HCT116 (cell line): ENCODE measurements around the gene A3GALT2. TPM values are rescaled to one million over a fixed set of nuclear protein-coding genes. Genes with fewer than 3 reads are reported as not detected.

ENCODE experiments used
- ATAC-seq: fragments of 200-7000 bp; cut with Tn5 transposase; 2 replicates; pipeline ENCODE4 v1.9.1; 2020; ENCODE audit warnings: mild to moderate bottlenecking, moderate library complexity
- BruUV-seq: library from RNA; stranded (reverse); fragments of 400-500 nt; replicated peaks from 2 replicates; lab custom pipeline; 2021; lab: Mats Ljungman, UMichigan
- CTCF ChIA-PET: fragments of 300-600 bp; sonication (Branson Sonifier 250); formaldehyde crosslinking; loops from one replicate; lab custom pipeline; 2021; ENCODE audit warnings: antibody characterized with exemption; lab: Charles Lee
- POLR2A ChIA-PET: fragments of 300-600, 350-600 bp; sonication (Branson Sonifier 250); formaldehyde crosslinking; loops from one replicate; lab custom pipeline; 2021; ENCODE audit warnings: antibody characterized with exemption; lab: Charles Lee
- RAD21 ChIA-PET, 2 experiments: fragments of 300-600 bp; sonication (Branson Sonifier 250); formaldehyde crosslinking; loops; one replicate each; lab custom pipeline; 2023; ENCODE audit warnings: low total read pairs in 2 of 2; ENCODE audit not compliant: uncharacterized antibody in 2 of 2, unreplicated experiment in 2 of 2, low non-redundant PET in 1 of 2; lab: Charles Lee
- DNase-seq: peaks from one replicate; pipeline ENCODE4 v3.0.0-alpha.2; 2010; ENCODE audit warnings: low read depth, low spot score
- H2AFZ ChIP-seq: fragments of 200-600 bp; shearing (Covaris generic), sonication (generic); 2 replicates; pipeline ENCODE4 v1.6.1; 2017; ENCODE audit warnings: low read depth, mixed run types, mixed read lengths, antibody characterized with exemption, low read length; ENCODE audit not compliant: poor library complexity, severe bottlenecking
- H3K27ac ChIP-seq: 2 replicates; pipeline ENCODE4 v1.5.1; 2012; ENCODE audit warnings: low read depth, low read length
- H3K27me3 ChIP-seq: fragments of 200-600 bp; sonication (generic); 2 replicates; pipeline ENCODE4 v1.6.1; 2016; ENCODE audit warnings: mixed run types, low read length, mixed read lengths; ENCODE audit not compliant: insufficient read depth
- H3K36me3 ChIP-seq, 2 experiments: fragments of 200-500 bp in 1 of 2; fragments of 200-600 bp in 1 of 2; sonication (Bioruptor generic) in 1 of 2; sonication (generic) in 1 of 2; 2 replicates each; pipeline versions ENCODE4 v1.5.1 to v1.6.1; 2014 to 2016; ENCODE audit warnings: low read length in 2 of 2, inconsistent platforms in 1 of 2, mixed read lengths in 1 of 2, mixed run types in 1 of 2; ENCODE audit not compliant: insufficient read depth in 2 of 2, control insufficient read depth in 1 of 2
- H3K4me1 ChIP-seq, 2 experiments: fragments of 200-600 bp in 1 of 2; sonication (generic) in 1 of 2; 2 replicates each; pipeline versions ENCODE4 v1.5.1 to v1.6.1; 2012 to 2017; ENCODE audit warnings: low read length in 2 of 2, inconsistent platforms in 1 of 2, mild to moderate bottlenecking in 1 of 2, mixed read lengths in 1 of 2, mixed run types in 1 of 2, moderate library complexity in 1 of 2; ENCODE audit not compliant: insufficient read depth in 2 of 2, control insufficient read depth in 1 of 2
- H3K4me2 ChIP-seq: fragments of 200-600 bp; sonication (generic); 2 replicates; pipeline ENCODE4 v1.6.1; 2017; ENCODE audit warnings: mixed run types, low read length, mixed read lengths
- H3K4me3 ChIP-seq, 2 experiments: fragments of 200-600 bp in 1 of 2; sonication (generic) in 1 of 2; replicated peaks in 1 of 2; 2 replicates each; pipeline ENCODE4 v1.5.1; 2011 to 2016; ENCODE audit warnings: low read length in 2 of 2, control low read depth in 1 of 2, low read depth in 1 of 2, mild to moderate bottlenecking in 1 of 2, mixed read lengths in 1 of 2, mixed run types in 1 of 2
- H3K79me2 ChIP-seq: fragments of 200-600 bp; sonication (generic); 2 replicates; pipeline ENCODE4 v1.6.1; 2017; ENCODE audit warnings: mild to moderate bottlenecking, mixed run types, low read length, moderate library complexity, mixed read lengths; ENCODE audit not compliant: insufficient read depth
- H3K9ac ChIP-seq: fragments of 200-600 bp; sonication (generic); 2 replicates; pipeline ENCODE4 v1.6.1; 2016; ENCODE audit warnings: low read length, mixed read lengths
- H3K9me2 ChIP-seq: fragments of 200-600 bp; sonication (generic), shearing (Covaris generic); 2 replicates; pipeline ENCODE4 v1.6.1; 2017; ENCODE audit warnings: mixed run types, mild to moderate bottlenecking, moderate library complexity; ENCODE audit not compliant: insufficient read depth
- H3K9me3 ChIP-seq, 2 experiments: fragments of 200-500 bp in 1 of 2; fragments of 200-600 bp in 1 of 2; sonication (Bioruptor generic) in 1 of 2; sonication (generic) in 1 of 2; 2 replicates each; pipeline ENCODE4 v1.6.1; 2014 to 2017; ENCODE audit warnings: low read length in 2 of 2, mixed read lengths in 2 of 2, inconsistent platforms in 1 of 2, low read depth in 1 of 2, mild to moderate bottlenecking in 1 of 2, mixed run types in 1 of 2, moderate library complexity in 1 of 2; ENCODE audit not compliant: control insufficient read depth in 1 of 2, insufficient read depth in 1 of 2
- H4K20me1 ChIP-seq: fragments of 200-600 bp; sonication (generic), shearing (Covaris generic); 2 replicates; pipeline ENCODE4 v1.6.1; 2017; ENCODE audit warnings: mixed run types, mild to moderate bottlenecking, moderate library complexity; ENCODE audit not compliant: insufficient read depth
- ATF3 ChIP-seq: IDR thresholded peaks from 2 replicates; pipeline ENCODE4 v1.6.1; 2012
- EGR1 ChIP-seq: IDR thresholded peaks from 2 replicates; pipeline ENCODE4 v1.6.1; 2012; ENCODE audit warnings: low read depth
- ELF1 ChIP-seq: IDR thresholded peaks from 2 replicates; pipeline ENCODE4 v1.6.1; 2012; ENCODE audit warnings: low read depth, borderline replicate concordance
- EZH2 ChIP-seq: fragments of 200-600 bp; sonication (generic); IDR thresholded peaks from 2 replicates; pipeline ENCODE4 v1.6.1; 2017; ENCODE audit warnings: antibody characterized with exemption, mixed run types
- EZH2phosphoT487 ChIP-seq: fragments of 200-600 bp; IDR thresholded peaks from 2 replicates; pipeline ENCODE4 v1.6.1; 2018; ENCODE audit warnings: antibody characterized with exemption, borderline replicate concordance
- JUND ChIP-seq: IDR thresholded peaks from 2 replicates; pipeline ENCODE4 v1.6.1; 2012
- POLR2A ChIP-seq: IDR thresholded peaks from 2 replicates; pipeline ENCODE4 v1.7.0; 2011; ENCODE audit warnings: borderline replicate concordance; ENCODE audit not compliant: insufficient read depth, insufficient read length; ENCODE audit errors: extremely low read depth
- RAD21 ChIP-seq: IDR thresholded peaks from 2 replicates; pipeline ENCODE4 v1.6.1; 2012; ENCODE audit warnings: low read depth, mild to moderate bottlenecking
- SIN3A ChIP-seq: IDR thresholded peaks from 2 replicates; pipeline ENCODE4 v1.6.1; 2012; ENCODE audit warnings: low read depth
- SRF ChIP-seq: IDR thresholded peaks from 2 replicates; pipeline ENCODE4 v1.6.1; 2012; ENCODE audit warnings: low read depth
- YY1 ChIP-seq: IDR thresholded peaks from 2 replicates; pipeline ENCODE4 v1.6.1; 2011; ENCODE audit warnings: low read length, low read depth, moderate library complexity, mild to moderate bottlenecking; ENCODE audit not compliant: insufficient replicate concordance; ENCODE audit errors: extremely low read depth
- ZFX ChIP-seq: fragments of 450-650 bp; IDR thresholded peaks from 2 replicates; pipeline ENCODE4 v1.6.1; 2017
- intact Hi-C: fragments of 100-400 bp; cut with micrococcal nuclease; formaldehyde crosslinking; loops from 2 replicates; pipeline ENCODE4 v1.10.0; 2022
- total RNA-seq: library from RNA; stranded (reverse); gene quantifications from one replicate; pipeline ENCODE4 v1.2.1, GENCODE V29; 2021; ENCODE audit not compliant: unreplicated experiment
- TF ChIP-seq, protein P1 (sequence below): IDR thresholded peaks from 2 replicates; pipeline ENCODE4 v1.6.1; 2011; ENCODE audit warnings: mild to moderate bottlenecking, low read length, moderate library complexity; ENCODE audit not compliant: insufficient replicate concordance; ENCODE audit errors: extremely low read depth
- TF ChIP-seq, protein P2 (sequence below): IDR thresholded peaks from 2 replicates; pipeline ENCODE4 v1.6.1; 2012; ENCODE audit warnings: low read depth

A3GALT2 gene
- total RNA-seq, 1 experiment from 2014 or later: not detected

GRCh38 chr1:33319186-33319948, 1.5 kb downstream of the A3GALT2 start:
- no peaks in the 10 kb centered on the region for H3K9me3 ChIP-seq
- no peak overlapping the region for H3K4me3 ChIP-seq
- ChIA-PET CTCF (no interaction called here), RAD21 (no interaction called here), POLR2A (no interaction called here)
- H2AFZ ChIP-seq: no peak overlapping the region
- H3K36me3 ChIP-seq: peaks cover 14% of the 10 kb centered on the region in 2 experiments; a peak in 2 of 4 replicates
- no peaks in the 10 kb centered on the region for H3K4me1 ChIP-seq
- H3K79me2 ChIP-seq: no peaks in the 10 kb centered on the region
- H3K9ac ChIP-seq: no peak overlapping the region
- intact Hi-C loops: no loop called here
- DNase-seq (no peak), ATAC-seq (no peak)
- no TSS peak for BruUV-seq
- TF ChIP-seq EGR1 (no peak), ZFX (no peak), EZH2 (no peak), ATF3 (no peak), SRF (no peak), JUND (no peak), YY1 (no peak), ELF1 (no peak)
- H4K20me1 ChIP-seq: no peaks in the 10 kb centered on the region
- no peak overlapping the region for H3K27ac ChIP-seq
- H3K27me3 ChIP-seq: no peaks in the 10 kb centered on the region
- no peak overlapping the region for H3K4me2 ChIP-seq
- H3K9me2 ChIP-seq: no peaks in the 10 kb centered on the region

DNA sequence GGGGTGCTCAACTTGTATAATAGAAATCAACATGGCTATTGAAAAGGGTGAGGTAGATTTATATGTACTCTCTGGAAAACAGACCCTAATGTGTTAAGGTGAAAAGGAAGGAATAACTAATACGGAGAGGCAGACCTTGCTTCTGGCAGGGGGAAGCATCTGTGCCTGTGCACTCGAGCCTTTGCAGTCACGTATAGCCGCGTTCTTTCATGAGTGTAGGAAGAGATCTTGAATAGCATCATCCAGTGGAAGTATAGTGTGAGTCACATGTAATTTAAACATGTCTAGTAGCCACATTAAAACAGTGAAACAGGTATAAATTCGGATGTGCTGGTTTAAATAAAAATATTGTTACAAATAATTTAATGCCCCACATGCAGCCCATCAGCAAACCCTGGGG, 3.0 kb downstream of the A3GALT2 start:
- DNase-seq (no peak), ATAC-seq (no peak)
- no peak overlapping the region for H3K9ac ChIP-seq
- H3K9me2 ChIP-seq: no peaks in the 10 kb centered on the region
- no peaks in the 10 kb centered on the region for H3K9me3 ChIP-seq
- no peaks in the 10 kb centered on the region for H4K20me1 ChIP-seq
- no peak overlapping the region for H3K4me2 ChIP-seq
- H3K79me2 ChIP-seq: no peaks in the 10 kb centered on the region
- H3K4me3 ChIP-seq: no peak overlapping the region
- ChIA-PET RAD21 (no interaction called here), CTCF (no interaction called here), POLR2A (no interaction called here)
- no peaks in the 10 kb centered on the region for H3K4me1 ChIP-seq
- H3K27me3 ChIP-seq: no peaks in the 10 kb centered on the region
- intact Hi-C loops: no loop called here
- no TSS peak for BruUV-seq
- H3K36me3 ChIP-seq: peaks cover under 1 to 1% of the 10 kb centered on the region in 2 experiments; a peak in 2 of 4 replicates
- H2AFZ ChIP-seq: no peak overlapping the region
- no peak overlapping the region for H3K27ac ChIP-seq
- TF ChIP-seq, protein P1, sequence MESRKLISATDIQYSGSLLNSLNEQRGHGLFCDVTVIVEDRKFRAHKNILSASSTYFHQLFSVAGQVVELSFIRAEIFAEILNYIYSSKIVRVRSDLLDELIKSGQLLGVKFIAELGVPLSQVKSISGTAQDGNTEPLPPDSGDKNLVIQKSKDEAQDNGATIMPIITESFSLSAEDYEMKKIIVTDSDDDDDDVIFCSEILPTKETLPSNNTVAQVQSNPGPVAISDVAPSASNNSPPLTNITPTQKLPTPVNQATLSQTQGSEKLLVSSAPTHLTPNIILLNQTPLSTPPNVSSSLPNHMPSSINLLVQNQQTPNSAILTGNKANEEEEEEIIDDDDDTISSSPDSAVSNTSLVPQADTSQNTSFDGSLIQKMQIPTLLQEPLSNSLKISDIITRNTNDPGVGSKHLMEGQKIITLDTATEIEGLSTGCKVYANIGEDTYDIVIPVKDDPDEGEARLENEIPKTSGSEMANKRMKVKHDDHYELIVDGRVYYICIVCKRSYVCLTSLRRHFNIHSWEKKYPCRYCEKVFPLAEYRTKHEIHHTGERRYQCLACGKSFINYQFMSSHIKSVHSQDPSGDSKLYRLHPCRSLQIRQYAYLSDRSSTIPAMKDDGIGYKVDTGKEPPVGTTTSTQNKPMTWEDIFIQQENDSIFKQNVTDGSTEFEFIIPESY: no peak
- no peak for TF ChIP-seq EZH2phosphoT487
- TF ChIP-seq RAD21: no peak
- TF ChIP-seq, protein P2, sequence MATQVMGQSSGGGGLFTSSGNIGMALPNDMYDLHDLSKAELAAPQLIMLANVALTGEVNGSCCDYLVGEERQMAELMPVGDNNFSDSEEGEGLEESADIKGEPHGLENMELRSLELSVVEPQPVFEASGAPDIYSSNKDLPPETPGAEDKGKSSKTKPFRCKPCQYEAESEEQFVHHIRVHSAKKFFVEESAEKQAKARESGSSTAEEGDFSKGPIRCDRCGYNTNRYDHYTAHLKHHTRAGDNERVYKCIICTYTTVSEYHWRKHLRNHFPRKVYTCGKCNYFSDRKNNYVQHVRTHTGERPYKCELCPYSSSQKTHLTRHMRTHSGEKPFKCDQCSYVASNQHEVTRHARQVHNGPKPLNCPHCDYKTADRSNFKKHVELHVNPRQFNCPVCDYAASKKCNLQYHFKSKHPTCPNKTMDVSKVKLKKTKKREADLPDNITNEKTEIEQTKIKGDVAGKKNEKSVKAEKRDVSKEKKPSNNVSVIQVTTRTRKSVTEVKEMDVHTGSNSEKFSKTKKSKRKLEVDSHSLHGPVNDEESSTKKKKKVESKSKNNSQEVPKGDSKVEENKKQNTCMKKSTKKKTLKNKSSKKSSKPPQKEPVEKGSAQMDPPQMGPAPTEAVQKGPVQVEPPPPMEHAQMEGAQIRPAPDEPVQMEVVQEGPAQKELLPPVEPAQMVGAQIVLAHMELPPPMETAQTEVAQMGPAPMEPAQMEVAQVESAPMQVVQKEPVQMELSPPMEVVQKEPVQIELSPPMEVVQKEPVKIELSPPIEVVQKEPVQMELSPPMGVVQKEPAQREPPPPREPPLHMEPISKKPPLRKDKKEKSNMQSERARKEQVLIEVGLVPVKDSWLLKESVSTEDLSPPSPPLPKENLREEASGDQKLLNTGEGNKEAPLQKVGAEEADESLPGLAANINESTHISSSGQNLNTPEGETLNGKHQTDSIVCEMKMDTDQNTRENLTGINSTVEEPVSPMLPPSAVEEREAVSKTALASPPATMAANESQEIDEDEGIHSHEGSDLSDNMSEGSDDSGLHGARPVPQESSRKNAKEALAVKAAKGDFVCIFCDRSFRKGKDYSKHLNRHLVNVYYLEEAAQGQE: no peak
- TF ChIP-seq SRF: no peak
- no peak for TF ChIP-seq SIN3A
- TF ChIP-seq POLR2A: no peak
- no peak for TF ChIP-seq EGR1
- TF ChIP-seq EZH2: no peak
